ENCODE measurements around the gene LPIN1. TPM values are rescaled to one million over a fixed set of nuclear protein-coding genes. Genes with fewer than 3 reads are reported as not detected.

LPIN1 gene
- total RNA-seq, 1 experiment from 2014 or later, result 13.9 TPM

DNA sequence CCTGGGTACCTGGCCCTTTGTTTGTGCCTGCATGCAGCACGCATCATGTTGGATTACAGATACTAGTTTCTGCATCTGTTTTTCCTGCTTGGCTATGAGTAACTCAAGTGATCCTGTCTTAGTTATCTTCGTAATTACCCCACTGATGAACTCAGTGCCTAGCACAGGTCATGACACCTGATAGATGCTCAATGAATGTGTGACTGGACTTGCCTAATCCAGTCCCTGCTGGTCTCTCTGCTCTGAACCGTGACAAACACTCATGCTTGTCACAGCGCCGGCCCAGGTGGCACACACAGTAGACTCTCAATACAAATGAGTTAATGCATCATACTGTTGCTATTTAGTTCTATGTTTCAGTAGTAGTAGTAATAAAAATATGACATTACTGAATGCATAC is 45.2 kb upstream of the LPIN1 start:
- Mint-ChIP-seq H3K4me1 (no peaks in the 10 kb centered on the region), H3K4me3 (no peak overlapping the region), H3K27me3 (ENCODE audit: low read depth) (no peaks in the 10 kb centered on the region), H3K9me3 (peaks cover 11% of the 10 kb centered on the region), H3K36me3 (peaks cover 4% of the 10 kb centered on the region), H3K27ac (no peak overlapping the region)
- DNase-seq (ENCODE audit: low spot score) (no peak), ATAC-seq (no peak)
- ChIA-PET CTCF (no interaction called here), POLR2A (no interaction called here)
- TF ChIP-seq ZNF138 (CRISPR knock-in tag; conservative IDR thresholded peaks at IDR 0.05), result no peak
- TF ChIP-seq, protein P1, sequence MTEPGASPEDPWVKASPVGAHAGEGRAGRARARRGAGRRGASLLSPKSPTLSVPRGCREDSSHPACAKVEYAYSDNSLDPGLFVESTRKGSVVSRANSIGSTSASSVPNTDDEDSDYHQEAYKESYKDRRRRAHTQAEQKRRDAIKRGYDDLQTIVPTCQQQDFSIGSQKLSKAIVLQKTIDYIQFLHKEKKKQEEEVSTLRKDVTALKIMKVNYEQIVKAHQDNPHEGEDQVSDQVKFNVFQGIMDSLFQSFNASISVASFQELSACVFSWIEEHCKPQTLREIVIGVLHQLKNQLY (CRISPR knock-in tag; IDR thresholded peaks at IDR 0.05), result no peak
- TF ChIP-seq SOX15 (CRISPR knock-in tag; IDR thresholded peaks at IDR 0.05), result no peak
- TF ChIP-seq TEAD1 (CRISPR knock-in tag; IDR thresholded peaks at IDR 0.05), result no peak
- no peak for TF ChIP-seq TP53 (CRISPR knock-in tag; IDR thresholded peaks at IDR 0.05)
- no peak for TF ChIP-seq ELF4 (CRISPR knock-in tag; IDR thresholded peaks at IDR 0.05; ENCODE audit: low read depth)
- no peak for TF ChIP-seq ZNF416 (CRISPR knock-in tag; IDR thresholded peaks at IDR 0.05)
- TF ChIP-seq, protein P2, sequence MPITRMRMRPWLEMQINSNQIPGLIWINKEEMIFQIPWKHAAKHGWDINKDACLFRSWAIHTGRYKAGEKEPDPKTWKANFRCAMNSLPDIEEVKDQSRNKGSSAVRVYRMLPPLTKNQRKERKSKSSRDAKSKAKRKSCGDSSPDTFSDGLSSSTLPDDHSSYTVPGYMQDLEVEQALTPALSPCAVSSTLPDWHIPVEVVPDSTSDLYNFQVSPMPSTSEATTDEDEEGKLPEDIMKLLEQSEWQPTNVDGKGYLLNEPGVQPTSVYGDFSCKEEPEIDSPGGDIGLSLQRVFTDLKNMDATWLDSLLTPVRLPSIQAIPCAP (CRISPR knock-in tag; IDR thresholded peaks at IDR 0.05), result no peak
- TF ChIP-seq NFYB (CRISPR knock-in tag; conservative IDR thresholded peaks at IDR 0.05; ENCODE audit: low read depth), result no peak
- no peak for TF ChIP-seq EMX1 (CRISPR knock-in tag; IDR thresholded peaks at IDR 0.05)
- TF ChIP-seq NR2C2 (CRISPR knock-in tag; IDR thresholded peaks at IDR 0.05), result no peak
- TF ChIP-seq, protein P3, sequence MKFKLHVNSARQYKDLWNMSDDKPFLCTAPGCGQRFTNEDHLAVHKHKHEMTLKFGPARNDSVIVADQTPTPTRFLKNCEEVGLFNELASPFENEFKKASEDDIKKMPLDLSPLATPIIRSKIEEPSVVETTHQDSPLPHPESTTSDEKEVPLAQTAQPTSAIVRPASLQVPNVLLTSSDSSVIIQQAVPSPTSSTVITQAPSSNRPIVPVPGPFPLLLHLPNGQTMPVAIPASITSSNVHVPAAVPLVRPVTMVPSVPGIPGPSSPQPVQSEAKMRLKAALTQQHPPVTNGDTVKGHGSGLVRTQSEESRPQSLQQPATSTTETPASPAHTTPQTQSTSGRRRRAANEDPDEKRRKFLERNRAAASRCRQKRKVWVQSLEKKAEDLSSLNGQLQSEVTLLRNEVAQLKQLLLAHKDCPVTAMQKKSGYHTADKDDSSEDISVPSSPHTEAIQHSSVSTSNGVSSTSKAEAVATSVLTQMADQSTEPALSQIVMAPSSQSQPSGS (CRISPR knock-in tag; IDR thresholded peaks at IDR 0.05; ENCODE audit: borderline replicate concordance, low read depth), result no peak
- TF ChIP-seq, protein P4, sequence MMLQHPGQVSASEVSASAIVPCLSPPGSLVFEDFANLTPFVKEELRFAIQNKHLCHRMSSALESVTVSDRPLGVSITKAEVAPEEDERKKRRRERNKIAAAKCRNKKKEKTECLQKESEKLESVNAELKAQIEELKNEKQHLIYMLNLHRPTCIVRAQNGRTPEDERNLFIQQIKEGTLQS (CRISPR knock-in tag; conservative IDR thresholded peaks at IDR 0.05), result no peak
- no peak for TF ChIP-seq ZNF423 (CRISPR knock-in tag; IDR thresholded peaks at IDR 0.05)

DNA sequence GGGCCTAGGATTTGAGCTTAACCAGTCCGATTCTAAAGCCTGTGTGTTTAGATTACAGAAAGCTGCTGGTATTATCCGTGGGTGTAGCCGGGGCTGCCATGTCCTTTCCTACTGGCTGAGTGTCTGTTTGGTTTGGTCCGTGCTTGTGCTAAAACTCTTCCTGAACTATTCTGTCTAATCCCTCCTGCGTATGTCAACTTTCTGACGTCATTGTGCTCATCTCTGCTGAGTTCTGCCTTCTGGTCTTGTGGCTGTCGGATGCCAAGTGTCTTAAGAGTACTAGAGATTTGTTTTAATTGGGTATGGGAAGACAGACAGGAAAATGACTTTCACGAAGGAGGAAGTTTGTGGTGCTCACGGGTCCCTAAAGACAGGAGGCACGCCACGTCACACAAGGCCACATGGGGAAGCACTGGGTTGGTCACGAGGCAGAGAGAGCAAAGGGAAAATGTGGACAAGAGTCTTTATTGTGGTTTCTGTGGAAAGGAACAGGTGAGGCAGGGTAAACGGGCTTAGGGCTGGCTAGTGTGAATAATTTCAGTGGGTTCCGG is 44.6 kb upstream of the LPIN1 start:
- no peaks in the 10 kb centered on the region for H3K4me1 Mint-ChIP-seq
- H3K4me3 Mint-ChIP-seq, result no peak overlapping the region
- no peak for DNase-seq (ENCODE audit: low spot score)
- peaks cover 13% of the 10 kb centered on the region for H3K9me3 Mint-ChIP-seq
- H3K27me3 Mint-ChIP-seq (ENCODE audit: low read depth), result no peaks in the 10 kb centered on the region
- peaks cover 4% of the 10 kb centered on the region for H3K36me3 Mint-ChIP-seq
- POLR2A ChIA-PET, result no interaction called here
- no peak for ATAC-seq
- no peak overlapping the region for H3K27ac Mint-ChIP-seq
- CTCF ChIA-PET, result no interaction called here
- no peak for TF ChIP-seq ZNF416 (CRISPR knock-in tag; IDR thresholded peaks at IDR 0.05)
- TF ChIP-seq, protein P5, sequence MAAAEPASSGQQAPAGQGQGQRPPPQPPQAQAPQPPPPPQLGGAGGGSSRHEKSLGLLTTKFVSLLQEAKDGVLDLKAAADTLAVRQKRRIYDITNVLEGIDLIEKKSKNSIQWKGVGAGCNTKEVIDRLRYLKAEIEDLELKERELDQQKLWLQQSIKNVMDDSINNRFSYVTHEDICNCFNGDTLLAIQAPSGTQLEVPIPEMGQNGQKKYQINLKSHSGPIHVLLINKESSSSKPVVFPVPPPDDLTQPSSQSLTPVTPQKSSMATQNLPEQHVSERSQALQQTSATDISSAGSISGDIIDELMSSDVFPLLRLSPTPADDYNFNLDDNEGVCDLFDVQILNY (CRISPR knock-in tag; IDR thresholded peaks at IDR 0.05), result no peak
- no peak for TF ChIP-seq JAZF1 (CRISPR knock-in tag; IDR thresholded peaks at IDR 0.05)
- TF ChIP-seq GTF2I (CRISPR knock-in tag; conservative IDR thresholded peaks at IDR 0.05), result no peak
- TF ChIP-seq, protein P3 (CRISPR knock-in tag; IDR thresholded peaks at IDR 0.05; ENCODE audit: borderline replicate concordance, low read depth), result no peak
- TF ChIP-seq ZNF317 (CRISPR knock-in tag; IDR thresholded peaks at IDR 0.05; ENCODE audit: borderline replicate concordance, low read depth), result no peak
- no peak for TF ChIP-seq FOXJ3 (CRISPR knock-in tag; IDR thresholded peaks at IDR 0.05; ENCODE audit: borderline replicate concordance)
- no peak for TF ChIP-seq NFE2L1 (CRISPR knock-in tag; IDR thresholded peaks at IDR 0.05)
- no peak for TF ChIP-seq TP53 (CRISPR knock-in tag; IDR thresholded peaks at IDR 0.05)
- TF ChIP-seq, protein P6, sequence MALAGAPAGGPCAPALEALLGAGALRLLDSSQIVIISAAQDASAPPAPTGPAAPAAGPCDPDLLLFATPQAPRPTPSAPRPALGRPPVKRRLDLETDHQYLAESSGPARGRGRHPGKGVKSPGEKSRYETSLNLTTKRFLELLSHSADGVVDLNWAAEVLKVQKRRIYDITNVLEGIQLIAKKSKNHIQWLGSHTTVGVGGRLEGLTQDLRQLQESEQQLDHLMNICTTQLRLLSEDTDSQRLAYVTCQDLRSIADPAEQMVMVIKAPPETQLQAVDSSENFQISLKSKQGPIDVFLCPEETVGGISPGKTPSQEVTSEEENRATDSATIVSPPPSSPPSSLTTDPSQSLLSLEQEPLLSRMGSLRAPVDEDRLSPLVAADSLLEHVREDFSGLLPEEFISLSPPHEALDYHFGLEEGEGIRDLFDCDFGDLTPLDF (CRISPR knock-in tag; IDR thresholded peaks at IDR 0.05), result no peak
- no peak for TF ChIP-seq MYBL2 (CRISPR knock-in tag; IDR thresholded peaks at IDR 0.05)
- TF ChIP-seq MXD4 (CRISPR knock-in tag; IDR thresholded peaks at IDR 0.05; ENCODE audit: borderline replicate concordance), result no peak
- no peak for TF ChIP-seq ZNF232 (CRISPR knock-in tag; IDR thresholded peaks at IDR 0.05)
- no peak for TF ChIP-seq TEAD4 (CRISPR knock-in tag; IDR thresholded peaks at IDR 0.05)
